ENCODE results near the gene NPTX1.

NPTX1 gene

GRCh38 chr17:80481284-80482057 is 5.1 kb upstream of the NPTX1 start:
- no peak overlapping the region for H3K4me3 ChIP-seq (ENCODE audit: low read depth, low read length)
- TF ChIP-seq CTCF (IDR thresholded peaks at IDR 0.05; ENCODE audit: low read depth, low read length, missing control alignments), result no peak
- in situ Hi-C loops (cut with HindIII; ENCODE audit: low sequenced_read_pairs), result no loop called here
- DNase-seq (ENCODE audit: low read depth), result no peak

- DNase-seq (ENCODE audit: low read depth), result no peak
- no peak for TF ChIP-seq CTCF (IDR thresholded peaks at IDR 0.05; ENCODE audit: low read depth, low read length, missing control alignments)
- in situ Hi-C loops (cut with HindIII; ENCODE audit: low sequenced_read_pairs), result no loop called here
- H3K4me3 ChIP-seq (ENCODE audit: low read depth, low read length), result no peak overlapping the region
These were observed 3.8 kb upstream of the NPTX1 start for GRCh38 chr17:80480248-80480647.

DNA sequence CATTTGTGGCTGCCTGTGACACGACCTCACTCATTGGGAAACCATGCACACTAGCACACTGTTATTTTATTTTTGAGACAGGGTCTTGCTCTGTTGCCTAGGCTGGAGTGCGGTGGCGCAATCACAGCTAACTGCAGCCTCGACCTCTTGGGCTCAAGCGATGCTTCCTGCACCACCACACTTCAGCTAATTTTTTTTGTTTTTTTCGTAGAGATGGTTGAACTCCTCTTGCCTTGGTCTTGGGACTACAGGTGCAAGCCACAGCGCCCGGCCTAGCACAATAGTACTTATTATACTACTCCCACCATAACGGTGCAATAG is 2.8 kb upstream of the NPTX1 start:
- in situ Hi-C loops (cut with HindIII; ENCODE audit: low sequenced_read_pairs), result no loop called here
- no peak for DNase-seq (ENCODE audit: low read depth)
- no peak for TF ChIP-seq CTCF (IDR thresholded peaks at IDR 0.05; ENCODE audit: low read depth, low read length, missing control alignments)
- no peak overlapping the region for H3K4me3 ChIP-seq (ENCODE audit: low read depth, low read length)

- no peak for DNase-seq (ENCODE audit: low read depth)
- peak overlapping the region; percentile 30 for H3K4me3 ChIP-seq (ENCODE audit: low read depth, low read length)
- in situ Hi-C loops (cut with HindIII; ENCODE audit: low sequenced_read_pairs), result no loop called here
- TF ChIP-seq CTCF (IDR thresholded peaks at IDR 0.05; ENCODE audit: low read depth, low read length, missing control alignments), result no peak
These were observed 2.3 kb upstream of the NPTX1 start for GRCh38 chr17:80478487-80479245.

DNA sequence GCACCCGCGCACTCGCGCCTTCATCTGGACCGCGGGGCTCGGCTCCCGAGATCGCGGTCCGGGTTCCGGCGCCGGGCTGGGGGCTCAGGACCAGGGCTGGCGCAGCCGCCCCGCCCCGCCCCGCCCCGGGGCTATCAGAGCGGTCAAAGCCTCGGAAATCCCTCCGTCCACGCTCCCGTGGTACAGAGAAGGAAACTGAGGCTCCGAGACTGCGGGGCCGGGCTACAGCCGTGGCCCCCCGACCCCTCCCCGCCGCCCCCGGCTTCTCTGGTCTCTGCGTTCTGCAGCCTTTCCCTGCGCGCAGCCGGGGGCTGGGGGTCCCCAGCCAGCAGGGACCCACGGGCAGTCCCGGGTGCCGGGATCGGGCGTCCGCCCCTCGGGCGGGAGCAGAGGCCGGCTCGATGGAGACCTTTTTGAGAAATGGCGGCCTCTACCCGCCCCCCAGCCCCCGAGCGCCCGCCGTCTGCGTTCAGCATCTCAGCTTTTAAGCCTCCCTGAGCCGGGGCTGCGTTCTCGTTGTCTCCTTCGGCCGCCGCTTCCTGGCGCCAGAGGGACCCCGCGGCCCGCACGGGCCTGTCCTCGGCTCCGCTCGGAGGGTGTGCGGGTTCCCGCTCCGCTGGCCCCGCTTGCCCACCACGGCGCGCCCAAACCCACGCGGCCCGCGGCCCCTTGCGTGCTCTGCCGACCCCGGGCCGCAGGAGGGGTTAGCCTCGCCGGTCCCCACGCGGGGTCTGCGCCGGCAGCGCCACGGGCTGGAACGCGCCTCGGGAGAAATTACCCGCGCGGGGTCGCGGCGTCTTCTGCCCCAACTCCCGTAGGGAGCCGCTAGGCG is 1.5 kb upstream of the NPTX1 start:
- in situ Hi-C loops (cut with HindIII; ENCODE audit: low sequenced_read_pairs), result no loop called here
- DNase-seq (ENCODE audit: low read depth), result no peak
- H3K4me3 ChIP-seq (ENCODE audit: low read depth, low read length), result peak overlapping the region; percentile 30

More for the DNA sequence above, 1.5 kb upstream of the NPTX1 start:
- peak; percentile 59 for TF ChIP-seq CTCF (IDR thresholded peaks at IDR 0.05; ENCODE audit: low read depth, low read length, missing control alignments)

Data from astrocyte of the cerebellum (primary cell).